ENCODE measurements around the gene NCK2.

NCK2 gene

DNA sequence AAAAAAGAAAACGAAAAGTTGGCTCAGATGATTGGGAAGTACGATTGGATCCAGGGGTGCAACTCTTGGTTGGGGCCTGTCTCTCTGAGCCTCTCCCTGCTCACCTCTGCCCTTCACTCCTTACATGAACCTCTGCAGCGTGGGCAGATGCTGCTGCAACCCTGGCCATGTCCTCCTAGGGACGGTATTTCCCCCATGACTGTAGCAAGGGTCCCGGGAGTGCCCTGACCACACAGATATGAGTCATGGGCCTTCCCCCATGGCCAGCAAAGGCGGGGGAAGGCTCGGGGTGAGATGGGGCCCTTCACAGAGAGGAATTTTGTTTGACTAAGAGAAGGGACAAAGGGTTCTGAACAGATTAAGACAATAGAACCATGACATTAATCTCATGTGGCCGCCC, 129.0 kb downstream of the NCK2 start:
- H3K4me1 ChIP-seq, result peaks cover 0 to 9% (median 1%) of the 10 kb centered on the region in 4 donors
- no peaks in the 10 kb centered on the region for H3K9me3 ChIP-seq
- H3K4me3 ChIP-seq, result no peak overlapping the region
- H3K27me3 ChIP-seq, result no peaks in the 10 kb centered on the region
- TF ChIP-seq CTCF (IDR thresholded peaks at IDR 0.05), result no peak
- intact Hi-C loops (cut with DNase I; ENCODE audit: low total_unique reads), result no loop called here
- H3K36me3 ChIP-seq, result peaks cover 0 to 4% (median 0%) of the 10 kb centered on the region in 3 donors
- DNase-seq, result no peak
- no peak overlapping the region for H3K27ac ChIP-seq

- intact Hi-C loops (cut with DNase I; ENCODE audit: low total_unique reads), result no loop called here
- Histone ChIP-seq H3K27me3 (no peaks in the 10 kb centered on the region), H3K4me1 (peaks cover 0 to 17% (median 5%) of the 10 kb centered on the region in 4 donors), H3K9me3 (no peaks in the 10 kb centered on the region), H3K4me3 (no peak overlapping the region), H3K27ac (no peak overlapping the region), H3K36me3 (peaks cover 0 to 4% (median 0%) of the 10 kb centered on the region in 3 donors)
- DNase-seq, result no peak
- no peak for TF ChIP-seq CTCF (IDR thresholded peaks at IDR 0.05)
These were observed 129.8 kb downstream of the NCK2 start for GRCh38 chr2:105874466-105874865.

- H3K27me3 ChIP-seq, result no peaks in the 10 kb centered on the region
- H3K9me3 ChIP-seq, result no peaks in the 10 kb centered on the region
- DNase-seq, result no peak
- no peak overlapping the region for H3K4me3 ChIP-seq
- peaks cover 0 to 19% (median 5%) of the 10 kb centered on the region in 4 donors for H3K4me1 ChIP-seq
- no peak overlapping the region for H3K27ac ChIP-seq
- intact Hi-C loops (cut with DNase I; ENCODE audit: low total_unique reads), result no loop called here
- peaks cover 0 to 4% (median 0%) of the 10 kb centered on the region in 3 donors for H3K36me3 ChIP-seq
- no peak for TF ChIP-seq CTCF (IDR thresholded peaks at IDR 0.05)
These were observed 130.5 kb downstream of the NCK2 start for GRCh38 chr2:105875241-105875640.

DNA sequence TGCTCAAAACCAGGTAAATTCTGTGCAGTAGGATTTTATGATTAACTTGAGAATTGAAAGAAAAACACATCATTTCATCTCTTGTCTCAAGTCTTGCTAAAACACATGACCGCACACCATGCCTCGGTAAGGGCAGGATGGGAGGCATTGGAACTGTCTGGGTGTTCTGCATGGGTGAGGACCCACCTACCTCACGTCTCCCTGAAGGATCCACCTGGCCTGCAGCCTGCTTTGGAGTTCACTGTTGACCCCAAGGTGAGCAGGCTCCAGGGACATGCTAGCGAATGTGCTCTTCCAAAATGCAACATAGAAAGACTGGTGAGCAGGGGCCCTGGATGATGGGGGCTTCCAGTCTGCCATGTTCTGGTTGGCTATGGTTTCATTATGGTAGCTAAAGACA, 131.5 kb downstream of the NCK2 start:
- Histone ChIP-seq H3K27me3 (no peaks in the 10 kb centered on the region), H3K36me3 (peaks cover under 1 to 6% (median 2%) of the 10 kb centered on the region in 3 donors), H3K4me3 (no peak overlapping the region), H3K27ac (no peak overlapping the region), H3K9me3 (no peaks in the 10 kb centered on the region), H3K4me1 (peaks cover 0 to 19% (median 5%) of the 10 kb centered on the region in 4 donors)
- DNase-seq, result no peak
- intact Hi-C loops (cut with DNase I; ENCODE audit: low total_unique reads), result no loop called here
- no peak for TF ChIP-seq CTCF (IDR thresholded peaks at IDR 0.05)

- Histone ChIP-seq H3K4me3 (no peak overlapping the region), H3K27ac (no peak overlapping the region), H3K9me3 (no peaks in the 10 kb centered on the region), H3K36me3 (peaks cover 8 to 18% (median 18%) of the 10 kb centered on the region in 3 donors), H3K27me3 (no peaks in the 10 kb centered on the region), H3K4me1 (peaks cover 0 to 21% (median 5%) of the 10 kb centered on the region in 4 donors)
- TF ChIP-seq CTCF (IDR thresholded peaks at IDR 0.05), result no peak
- intact Hi-C loops (cut with DNase I; ENCODE audit: low total_unique reads), result no loop called here
- no peak for DNase-seq
These were observed 133.2 kb downstream of the NCK2 start for GRCh38 chr2:105877945-105878344.

All from tibial artery (tissue), 4 donors.